Measurements from ENCODE around the gene SP2. TPM values are rescaled to one million over a fixed set of nuclear protein-coding genes. Genes with fewer than 3 reads are reported as not detected.
A peak's percentile ranks its signal among the peaks of the same experiment; 100 is the strongest.

Gene SP2
- total and polyA plus RNA-seq, 2 of the 13 experiments (the other 11 are each of a cell fraction or from before 2014, with no cell fraction given): 1.4 to 4.8 TPM

- TF ChIP-seq, protein P1, sequence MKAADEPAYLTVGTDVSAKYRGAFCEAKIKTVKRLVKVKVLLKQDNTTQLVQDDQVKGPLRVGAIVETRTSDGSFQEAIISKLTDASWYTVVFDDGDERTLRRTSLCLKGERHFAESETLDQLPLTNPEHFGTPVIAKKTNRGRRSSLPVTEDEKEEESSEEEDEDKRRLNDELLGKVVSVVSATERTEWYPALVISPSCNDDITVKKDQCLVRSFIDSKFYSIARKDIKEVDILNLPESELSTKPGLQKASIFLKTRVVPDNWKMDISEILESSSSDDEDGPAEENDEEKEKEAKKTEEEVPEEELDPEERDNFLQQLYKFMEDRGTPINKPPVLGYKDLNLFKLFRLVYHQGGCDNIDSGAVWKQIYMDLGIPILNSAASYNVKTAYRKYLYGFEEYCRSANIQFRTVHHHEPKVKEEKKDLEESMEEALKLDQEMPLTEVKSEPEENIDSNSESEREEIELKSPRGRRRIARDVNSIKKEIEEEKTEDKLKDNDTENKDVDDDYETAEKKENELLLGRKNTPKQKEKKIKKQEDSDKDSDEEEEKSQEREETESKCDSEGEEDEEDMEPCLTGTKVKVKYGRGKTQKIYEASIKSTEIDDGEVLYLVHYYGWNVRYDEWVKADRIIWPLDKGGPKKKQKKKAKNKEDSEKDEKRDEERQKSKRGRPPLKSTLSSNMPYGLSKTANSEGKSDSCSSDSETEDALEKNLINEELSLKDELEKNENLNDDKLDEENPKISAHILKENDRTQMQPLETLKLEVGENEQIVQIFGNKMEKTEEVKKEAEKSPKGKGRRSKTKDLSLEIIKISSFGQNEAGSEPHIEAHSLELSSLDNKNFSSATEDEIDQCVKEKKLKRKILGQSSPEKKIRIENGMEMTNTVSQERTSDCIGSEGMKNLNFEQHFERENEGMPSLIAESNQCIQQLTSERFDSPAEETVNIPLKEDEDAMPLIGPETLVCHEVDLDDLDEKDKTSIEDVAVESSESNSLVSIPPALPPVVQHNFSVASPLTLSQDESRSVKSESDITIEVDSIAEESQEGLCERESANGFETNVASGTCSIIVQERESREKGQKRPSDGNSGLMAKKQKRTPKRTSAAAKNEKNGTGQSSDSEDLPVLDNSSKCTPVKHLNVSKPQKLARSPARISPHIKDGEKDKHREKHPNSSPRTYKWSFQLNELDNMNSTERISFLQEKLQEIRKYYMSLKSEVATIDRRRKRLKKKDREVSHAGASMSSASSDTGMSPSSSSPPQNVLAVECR (CRISPR knock-in tag; IDR thresholded peaks at IDR 0.05; ENCODE audit: borderline replicate concordance): peak; percentile 98
- TF ChIP-seq ZNF773 (CRISPR knock-in tag; IDR thresholded peaks at IDR 0.05; ENCODE audit: borderline replicate concordance) (peak; percentile 77; the same call in 1 of the 2 replicates), STAT5B (CRISPR knock-in tag; IDR thresholded peaks at IDR 0.05) (peak; percentile 77; the same call in 1 of the 2 replicates), ZNF598 (CRISPR knock-in tag; IDR thresholded peaks at IDR 0.05; ENCODE audit: borderline replicate concordance) (peak; percentile 81; the same call in 1 of the 2 replicates), ZNF17 (CRISPR knock-in tag; IDR thresholded peaks at IDR 0.05) (0 out of 2 replicates have a peak, but pooled peaks have one; percentile 67), MYC (CRISPR knock-in tag; IDR thresholded peaks at IDR 0.05; ENCODE audit: borderline replicate concordance) (peak; percentile 88), KMT2A (CRISPR knock-in tag; IDR thresholded peaks at IDR 0.05) (peak; percentile 83), RARG (CRISPR knock-in tag; IDR thresholded peaks at IDR 0.05; ENCODE audit: low read depth) (no peak), THYN1 (CRISPR knock-in tag; IDR thresholded peaks at IDR 0.05; ENCODE audit: borderline replicate concordance, low read depth) (peak; percentile 24; the same call in 1 of the 2 replicates), ZNF746 (CRISPR knock-in tag; IDR thresholded peaks at IDR 0.05) (peak; percentile 40; the same call in 1 of the 2 replicates), WIZ (CRISPR knock-in tag; IDR thresholded peaks at IDR 0.05) (peak; percentile 88), HNRNPK (IDR thresholded peaks at IDR 0.05; ENCODE audit: low read depth, low read length, poor library complexity, severe bottlenecking) (peak; percentile 61), SPEN (CRISPR knock-in tag; IDR thresholded peaks at IDR 0.05; ENCODE audit: low read depth) (peak; percentile 79), RBM22 (optimal IDR thresholded peaks at IDR 0.05; ENCODE audit: low read length) (no peak), CBX1 (IDR thresholded peaks at IDR 0.05; ENCODE audit: low read depth) (peak; percentile 83), MAFF (IDR thresholded peaks at IDR 0.05; ENCODE audit: low read depth, low read length) (no peak), ATF7-NPFF (CRISPR knock-in tag; IDR thresholded peaks at IDR 0.05; ENCODE audit: low read depth) (peak; percentile 98), NR2F2 (IDR thresholded peaks at IDR 0.05; ENCODE audit: borderline replicate concordance, low read depth) (no peak; the same call in 1 of the 2 replicates)
- TF ChIP-seq, protein P2, sequence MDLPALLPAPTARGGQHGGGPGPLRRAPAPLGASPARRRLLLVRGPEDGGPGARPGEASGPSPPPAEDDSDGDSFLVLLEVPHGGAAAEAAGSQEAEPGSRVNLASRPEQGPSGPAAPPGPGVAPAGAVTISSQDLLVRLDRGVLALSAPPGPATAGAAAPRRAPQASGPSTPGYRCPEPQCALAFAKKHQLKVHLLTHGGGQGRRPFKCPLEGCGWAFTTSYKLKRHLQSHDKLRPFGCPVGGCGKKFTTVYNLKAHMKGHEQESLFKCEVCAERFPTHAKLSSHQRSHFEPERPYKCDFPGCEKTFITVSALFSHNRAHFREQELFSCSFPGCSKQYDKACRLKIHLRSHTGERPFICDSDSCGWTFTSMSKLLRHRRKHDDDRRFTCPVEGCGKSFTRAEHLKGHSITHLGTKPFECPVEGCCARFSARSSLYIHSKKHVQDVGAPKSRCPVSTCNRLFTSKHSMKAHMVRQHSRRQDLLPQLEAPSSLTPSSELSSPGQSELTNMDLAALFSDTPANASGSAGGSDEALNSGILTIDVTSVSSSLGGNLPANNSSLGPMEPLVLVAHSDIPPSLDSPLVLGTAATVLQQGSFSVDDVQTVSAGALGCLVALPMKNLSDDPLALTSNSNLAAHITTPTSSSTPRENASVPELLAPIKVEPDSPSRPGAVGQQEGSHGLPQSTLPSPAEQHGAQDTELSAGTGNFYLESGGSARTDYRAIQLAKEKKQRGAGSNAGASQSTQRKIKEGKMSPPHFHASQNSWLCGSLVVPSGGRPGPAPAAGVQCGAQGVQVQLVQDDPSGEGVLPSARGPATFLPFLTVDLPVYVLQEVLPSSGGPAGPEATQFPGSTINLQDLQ (CRISPR knock-in tag; IDR thresholded peaks at IDR 0.05): peak; percentile 90; the same call in 1 of the 2 replicates
- TF ChIP-seq, protein P3, sequence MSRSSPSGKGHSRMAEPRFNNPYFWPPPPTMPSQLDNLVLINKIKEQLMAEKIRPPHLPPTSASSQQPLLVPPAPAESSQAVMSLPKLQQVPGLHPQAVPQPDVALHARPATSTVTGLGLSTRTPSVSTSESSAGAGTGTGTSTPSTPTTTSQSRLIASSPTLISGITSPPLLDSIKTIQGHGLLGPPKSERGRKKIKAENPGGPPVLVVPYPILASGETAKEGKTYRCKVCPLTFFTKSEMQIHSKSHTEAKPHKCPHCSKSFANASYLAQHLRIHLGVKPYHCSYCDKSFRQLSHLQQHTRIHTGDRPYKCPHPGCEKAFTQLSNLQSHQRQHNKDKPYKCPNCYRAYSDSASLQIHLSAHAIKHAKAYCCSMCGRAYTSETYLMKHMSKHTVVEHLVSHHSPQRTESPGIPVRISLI (CRISPR knock-in tag; IDR thresholded peaks at IDR 0.05; ENCODE audit: borderline replicate concordance): peak; percentile 26; the same call in 1 of the 2 replicates
These were observed 74.9 kb downstream of the SP2 start, which contains the start of gene CDK5RAP3 (continued) for GRCh38 chr17:47970725-47971499.

Measured in HepG2 (cell line).